ENCODE results near the gene USP12. TPM values are rescaled to one million over a fixed set of nuclear protein-coding genes. Genes with fewer than 3 reads are reported as not detected.
"Not testable (repeated sequence)": the region's sequence is repeated elsewhere in the genome, so short reads cannot be mapped to it uniquely, and the experiment has no call there.

Gene USP12
- total RNA-seq, 1 donor from 2014 or later = 19.7 TPM

DNA sequence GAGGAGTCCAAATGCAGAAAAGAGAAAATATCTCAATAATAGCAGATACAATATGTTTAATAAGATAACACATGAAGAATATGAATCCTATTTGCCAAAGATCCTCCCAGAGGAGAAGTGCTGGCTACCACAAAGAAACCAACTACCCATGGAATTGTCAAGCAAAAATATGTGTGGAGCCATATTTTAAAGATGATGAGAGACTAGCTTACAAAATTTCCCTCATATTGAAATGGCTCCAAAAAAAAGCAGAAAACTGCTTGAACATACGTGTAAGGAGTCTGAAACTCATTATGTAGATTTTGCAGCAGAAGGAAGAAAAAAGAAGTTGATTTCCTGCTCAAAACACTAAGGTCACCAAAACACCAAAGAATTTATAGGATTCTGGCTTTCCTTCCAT lies 94.2 kb downstream of the USP12 start:
- Histone ChIP-seq H3K9ac (no peak overlapping the region), H2AFZ (replicated peaks) (no peak overlapping the region), H3K4me2 (no peak overlapping the region), H3K4me3 (no peak overlapping the region), H3F3A (ENCODE audit: low read depth) (no peaks in the 10 kb centered on the region), H3K27me3 (no peaks in the 10 kb centered on the region), H3K4me1 (no peaks in the 10 kb centered on the region), H3K79me2 (ENCODE audit: low read depth) (no peaks in the 10 kb centered on the region), H3K9me3 (ENCODE audit: low read depth) (no peaks in the 10 kb centered on the region), H3K36me3 (no peaks in the 10 kb centered on the region), H3K27ac (no peak overlapping the region), H4K20me1 (ENCODE audit: low read depth) (no peaks in the 10 kb centered on the region)
- H3K4me1 Mint-ChIP-seq = peaks cover 6% of the 10 kb centered on the region
- no peaks in the 10 kb centered on the region for H3K27me3 Mint-ChIP-seq (ENCODE audit: insufficient read depth, low read depth)
- TF ChIP-seq, protein P1, sequence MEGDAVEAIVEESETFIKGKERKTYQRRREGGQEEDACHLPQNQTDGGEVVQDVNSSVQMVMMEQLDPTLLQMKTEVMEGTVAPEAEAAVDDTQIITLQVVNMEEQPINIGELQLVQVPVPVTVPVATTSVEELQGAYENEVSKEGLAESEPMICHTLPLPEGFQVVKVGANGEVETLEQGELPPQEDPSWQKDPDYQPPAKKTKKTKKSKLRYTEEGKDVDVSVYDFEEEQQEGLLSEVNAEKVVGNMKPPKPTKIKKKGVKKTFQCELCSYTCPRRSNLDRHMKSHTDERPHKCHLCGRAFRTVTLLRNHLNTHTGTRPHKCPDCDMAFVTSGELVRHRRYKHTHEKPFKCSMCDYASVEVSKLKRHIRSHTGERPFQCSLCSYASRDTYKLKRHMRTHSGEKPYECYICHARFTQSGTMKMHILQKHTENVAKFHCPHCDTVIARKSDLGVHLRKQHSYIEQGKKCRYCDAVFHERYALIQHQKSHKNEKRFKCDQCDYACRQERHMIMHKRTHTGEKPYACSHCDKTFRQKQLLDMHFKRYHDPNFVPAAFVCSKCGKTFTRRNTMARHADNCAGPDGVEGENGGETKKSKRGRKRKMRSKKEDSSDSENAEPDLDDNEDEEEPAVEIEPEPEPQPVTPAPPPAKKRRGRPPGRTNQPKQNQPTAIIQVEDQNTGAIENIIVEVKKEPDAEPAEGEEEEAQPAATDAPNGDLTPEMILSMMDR (IDR thresholded peaks at IDR 0.05) = no peak
- TF ChIP-seq EZH2 (IDR thresholded peaks at IDR 0.05) = no peak
- no peak for TF ChIP-seq EZH2phosphoT487 (IDR thresholded peaks at IDR 0.05)
- no peak overlapping the region for H3K27ac Mint-ChIP-seq
- no peak for DNase-seq (ENCODE audit: low spot score)
- peaks cover 28% of the 10 kb centered on the region for H3K36me3 Mint-ChIP-seq
- H3K9me3 Mint-ChIP-seq = no peaks in the 10 kb centered on the region
- no peak overlapping the region for H3K4me3 Mint-ChIP-seq

- H3K9me3 Mint-ChIP-seq = no peaks in the 10 kb centered on the region
- H3K9ac ChIP-seq = no peak overlapping the region
- no peaks in the 10 kb centered on the region for H3K4me1 ChIP-seq
- no peaks in the 10 kb centered on the region for H3K79me2 ChIP-seq (ENCODE audit: low read depth)
- no peak overlapping the region for H3K4me2 ChIP-seq
- H3K27ac ChIP-seq = no peak overlapping the region
- no peaks in the 10 kb centered on the region for H4K20me1 ChIP-seq (ENCODE audit: low read depth)
- peaks cover 6% of the 10 kb centered on the region for H3K4me1 Mint-ChIP-seq
- H2AFZ ChIP-seq (replicated peaks) = no peak overlapping the region
- no peaks in the 10 kb centered on the region for H3K36me3 ChIP-seq
- H3K4me3 ChIP-seq = no peak overlapping the region
- H3K27me3 Mint-ChIP-seq (ENCODE audit: insufficient read depth, low read depth) = no peaks in the 10 kb centered on the region
- TF ChIP-seq EZH2 (IDR thresholded peaks at IDR 0.05) (no peak), EZH2phosphoT487 (IDR thresholded peaks at IDR 0.05) (no peak)
- TF ChIP-seq, protein P1 (IDR thresholded peaks at IDR 0.05) = no peak
- H3K4me3 Mint-ChIP-seq = no peak overlapping the region
- DNase-seq (ENCODE audit: low spot score) = no peak
- H3F3A ChIP-seq (ENCODE audit: low read depth) = no peaks in the 10 kb centered on the region
- no peak overlapping the region for H3K27ac Mint-ChIP-seq
- no peaks in the 10 kb centered on the region for H3K27me3 ChIP-seq
- H3K9me3 ChIP-seq (ENCODE audit: low read depth) = no peaks in the 10 kb centered on the region
- peaks cover 29% of the 10 kb centered on the region for H3K36me3 Mint-ChIP-seq
Observed at GRCh38 chr13:27076421-27076820, 95.2 kb downstream of the USP12 start.

DNA sequence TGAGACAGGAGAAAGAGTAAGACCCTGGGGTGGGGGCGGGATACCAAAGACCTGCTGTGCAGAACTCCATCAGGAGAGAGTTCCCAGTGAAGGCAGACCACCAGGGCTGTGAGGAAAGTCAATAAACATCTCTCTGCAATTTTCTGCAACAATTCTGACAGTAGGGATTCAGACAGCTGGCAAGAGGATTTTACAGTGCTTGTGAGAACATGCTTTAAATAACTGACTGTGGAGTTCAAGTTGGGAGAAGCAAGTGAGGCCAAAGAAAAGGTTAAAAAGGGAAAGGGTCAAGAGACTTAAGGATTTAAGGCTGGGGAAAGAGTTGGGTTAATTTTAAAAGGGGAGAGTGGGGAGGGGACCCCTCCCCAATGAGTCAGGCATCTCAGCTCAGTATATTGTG lies 98.4 kb downstream of the USP12 start:
- H3K36me3 ChIP-seq = no peaks in the 10 kb centered on the region
- no peak overlapping the region for H3K27ac Mint-ChIP-seq
- no peaks in the 10 kb centered on the region for H3F3A ChIP-seq (ENCODE audit: low read depth)
- no peak overlapping the region for H3K4me3 ChIP-seq
- no peak overlapping the region for H3K4me2 ChIP-seq
- peaks cover 23% of the 10 kb centered on the region for H3K36me3 Mint-ChIP-seq
- no peaks in the 10 kb centered on the region for H3K27me3 ChIP-seq
- TF ChIP-seq, protein P1 (IDR thresholded peaks at IDR 0.05) = no peak
- TF ChIP-seq EZH2 (IDR thresholded peaks at IDR 0.05) (no peak), EZH2phosphoT487 (IDR thresholded peaks at IDR 0.05) (no peak)
- H2AFZ ChIP-seq (replicated peaks) = no peak overlapping the region
- no peak for DNase-seq (ENCODE audit: low spot score)
- peaks cover 6% of the 10 kb centered on the region for H3K4me1 Mint-ChIP-seq
- H3K9me3 ChIP-seq (ENCODE audit: low read depth) = no peaks in the 10 kb centered on the region
- H3K27me3 Mint-ChIP-seq (ENCODE audit: insufficient read depth, low read depth) = no peaks in the 10 kb centered on the region
- no peak overlapping the region for H3K27ac ChIP-seq
- H3K4me3 Mint-ChIP-seq = no peak overlapping the region
- H3K9ac ChIP-seq = no peak overlapping the region
- H4K20me1 ChIP-seq (ENCODE audit: low read depth) = no peaks in the 10 kb centered on the region
- H3K9me3 Mint-ChIP-seq = no peaks in the 10 kb centered on the region
- no peaks in the 10 kb centered on the region for H3K79me2 ChIP-seq (ENCODE audit: low read depth)
- no peaks in the 10 kb centered on the region for H3K4me1 ChIP-seq

- H3K9me3 Mint-ChIP-seq = peaks cover 14% of the 10 kb centered on the region
- H3K9me3 ChIP-seq (ENCODE audit: low read depth); H3K79me2 ChIP-seq (ENCODE audit: low read depth); H3K4me3 ChIP-seq; H3K27me3 ChIP-seq; H3F3A ChIP-seq (ENCODE audit: low read depth); H3K4me3 Mint-ChIP-seq; H3K4me2 ChIP-seq; DNase-seq (ENCODE audit: low spot score); H3K9ac ChIP-seq; H3K27ac Mint-ChIP-seq; H3K27ac ChIP-seq; H2AFZ ChIP-seq (replicated peaks); H4K20me1 ChIP-seq (ENCODE audit: low read depth); H3K4me1 ChIP-seq; H3K4me1 Mint-ChIP-seq; H3K27me3 Mint-ChIP-seq (ENCODE audit: insufficient read depth, low read depth); H3K36me3 ChIP-seq: not testable (repeated sequence)
- H3K36me3 Mint-ChIP-seq = peaks cover 16% of the 10 kb centered on the region
Observed at GRCh38 chr13:27066123-27066522, 105.5 kb downstream of the USP12 start.
